PC-3 (cell line): ENCODE measurements around the gene TTC24.

Experiments
- CTCF ChIP-seq: fragments of 300-600 bp; sonication (generic); conservative IDR thresholded peaks from 2 replicates; pipeline ENCODE4 v1.5.1; 2017; ENCODE audit warnings: antibody characterized with exemption, low read depth, mild to moderate bottlenecking, low read length
- EZH2 ChIP-seq: fragments of 300-600 bp; sonication (generic); IDR thresholded peaks from one replicate; pipeline ENCODE4 v1.6.1; 2017; ENCODE audit warnings: antibody characterized with exemption, mild to moderate bottlenecking, low read length; ENCODE audit not compliant: unreplicated experiment
- EZH2phosphoT487 ChIP-seq: fragments of 300-600 bp; sonication (generic); IDR thresholded peaks from 2 replicates; pipeline ENCODE4 v1.6.1; 2018; ENCODE audit warnings: mild to moderate bottlenecking, antibody characterized with exemption, low read length, borderline replicate concordance

- TF ChIP-seq CTCF, result no peak
- no peak for TF ChIP-seq EZH2
- TF ChIP-seq EZH2phosphoT487, result no peak
Observed at GRCh38 chr1:156574039-156574633, 5.4 kb upstream of the TTC24 start.
